CD14-positive monocyte (primary cell): Measurements from ENCODE around the gene WFDC10A. TPM values are rescaled to one million over a fixed set of nuclear protein-coding genes. Genes with fewer than 3 reads are reported as not detected.

Experiments used
- DNase-seq, 3 donors: peaks; one replicate each; pipeline ENCODE4 v3.0.0-alpha.2; 2011 to 2022
- H2AFZ ChIP-seq: 2 replicates; pipeline ENCODE4 v1.6.0; 2012; ENCODE audit warnings: mild to moderate bottlenecking, low read depth, low read length, inconsistent platforms; ENCODE audit not compliant: insufficient read depth, poor library complexity, severe bottlenecking
- H3K27ac ChIP-seq, 2 donors: 1 replicate in 1 of 2; 2 replicates in 1 of 2; pipeline ENCODE4 v1.5.1; 2012 to 2013; ENCODE audit warnings: low read length in 2 of 2, control low read depth in 1 of 2, inconsistent platforms in 1 of 2, low read depth in 1 of 2, mild to moderate bottlenecking in 1 of 2
- H3K27me3 ChIP-seq, 2 donors: one replicate each; pipeline versions ENCODE4 v1.6.0 to v1.6.1; 2011 to 2013; ENCODE audit warnings: low read length in 2 of 2; ENCODE audit not compliant: control insufficient read depth in 2 of 2, insufficient read depth in 2 of 2
- H3K36me3 ChIP-seq, 2 donors: replicated peaks in 1 of 2; 1 replicate in 1 of 2; 2 replicates in 1 of 2; pipeline versions ENCODE4 v1.5.1 to v1.6.1; 2012 to 2013; ENCODE audit warnings: low read length in 2 of 2, control low read depth in 1 of 2, inconsistent platforms in 1 of 2, mild to moderate bottlenecking in 1 of 2; ENCODE audit not compliant: insufficient read depth in 2 of 2, control insufficient read depth in 1 of 2
- H3K4me1 ChIP-seq, 2 donors: 1 replicate in 1 of 2; 2 replicates in 1 of 2; pipeline versions ENCODE4 v1.5.1 to v1.6.1; 2012 to 2013; ENCODE audit warnings: low read length in 2 of 2, control low read depth in 1 of 2, inconsistent platforms in 1 of 2, mild to moderate bottlenecking in 1 of 2, moderate library complexity in 1 of 2; ENCODE audit not compliant: insufficient read depth in 2 of 2, control insufficient read depth in 1 of 2
- H3K4me2 ChIP-seq: replicated peaks from 2 replicates; pipeline ENCODE3; 2012; ENCODE audit warnings: low read length, moderate library complexity, mild to moderate bottlenecking; ENCODE audit not compliant: poor library complexity, severe bottlenecking; ENCODE audit errors: extremely low read depth
- H3K4me3 ChIP-seq, 3 experiments: fragments of 200-600 bp in 1 of 3; sonication (generic) in 1 of 3; replicated peaks in 1 of 3; 1 replicate in 2 of 3; 2 replicates in 1 of 3; pipeline ENCODE4 v1.5.1; 2011 to 2013; ENCODE audit warnings: low read length in 3 of 3, mild to moderate bottlenecking in 3 of 3, control low read depth in 2 of 3, low read depth in 2 of 3, inconsistent platforms in 1 of 3, moderate library complexity in 1 of 3
- H3K79me2 ChIP-seq: 2 replicates; pipeline ENCODE4 v1.6.0; 2012; ENCODE audit warnings: mild to moderate bottlenecking, control low read depth, inconsistent platforms, low read length, moderate library complexity; ENCODE audit not compliant: insufficient read depth
- H3K9ac ChIP-seq: 2 replicates; pipeline ENCODE4 v1.6.0; 2017; ENCODE audit warnings: low read length, mild to moderate bottlenecking; ENCODE audit not compliant: insufficient read depth, poor library complexity, severe bottlenecking
- H3K9me3 ChIP-seq, 2 donors: replicated peaks in 1 of 2; 1 replicate in 1 of 2; 2 replicates in 1 of 2; pipeline versions ENCODE4 v1.5.1 to v1.6.1; 2012 to 2013; ENCODE audit warnings: low read length in 2 of 2, control low read depth in 1 of 2; ENCODE audit not compliant: control insufficient read depth in 1 of 2, insufficient read depth in 1 of 2
- H4K20me1 ChIP-seq: 2 replicates; pipeline ENCODE4 v1.6.0; 2012; ENCODE audit warnings: mild to moderate bottlenecking, low read length, control low read depth, moderate library complexity; ENCODE audit not compliant: insufficient read depth
- H3K27ac Mint-ChIP-seq, 7 donors: one replicate each; pipeline ENCODE4 v1.8.0; 2020; ENCODE audit warnings: mild to moderate bottlenecking in 7 of 7, mixed read lengths in 7 of 7, moderate library complexity in 6 of 7, inconsistent platforms in 2 of 7
- H3K27me3 Mint-ChIP-seq, 3 donors: one replicate each; pipeline ENCODE4 v1.8.0; 2021 to 2022; ENCODE audit warnings: low read depth in 3 of 3, mild to moderate bottlenecking in 3 of 3, mixed read lengths in 3 of 3, moderate library complexity in 3 of 3, inconsistent platforms in 1 of 3
- H3K36me3 Mint-ChIP-seq, 2 donors: one replicate each; pipeline ENCODE4 v1.8.0; 2020; ENCODE audit warnings: mixed read lengths in 2 of 2, inconsistent platforms in 1 of 2, mild to moderate bottlenecking in 1 of 2
- H3K4me1 Mint-ChIP-seq: one replicate; pipeline ENCODE4 v1.8.0; 2020; ENCODE audit warnings: mild to moderate bottlenecking, mixed read lengths
- H3K4me3 Mint-ChIP-seq, 2 donors: one replicate each; pipeline ENCODE4 v1.8.0; 2020; ENCODE audit warnings: mild to moderate bottlenecking in 2 of 2, mixed read lengths in 2 of 2, moderate library complexity in 1 of 2
- H3K9me3 Mint-ChIP-seq, 7 donors: one replicate each; pipeline ENCODE4 v1.8.0; 2020 to 2022; ENCODE audit warnings: mixed read lengths in 7 of 7, mild to moderate bottlenecking in 6 of 7, moderate library complexity in 6 of 7, inconsistent platforms in 2 of 7
- CTCF ChIP-seq: fragments of 200-600 bp; IDR thresholded peaks from one replicate; pipeline ENCODE4 v1.8.0; 2022; ENCODE audit warnings: antibody characterized with exemption, mild to moderate bottlenecking
- WGBS: methylation state at CpG from one replicate; pipeline ENCODE4 v1.1.5; 2013; ENCODE audit warnings: missing lambda C conversion rate; ENCODE audit not compliant: insufficient coverage; 5-methylcytosine and 5-hydroxymethylcytosine counted together
- intact Hi-C, 2 donors: fragments of 100-400 bp; cut with micrococcal nuclease; formaldehyde crosslinking; loops; one replicate each; pipeline versions ENCODE4 v1.15.0 to v1.15.1; 2023
- polyA plus RNA-seq, 3 donors: library from polyadenylated mRNA; depleted of rRNA in 1 of 3; unstranded in 2 of 3; stranded (reverse) in 1 of 3; fragments of 300-500 nt in 2 of 3; fragments of >200 nt in 1 of 3; fragmentation: Illumina TruSeq in 2 of 3; gene quantifications; 1 replicate in 2 of 3; 2 replicates in 1 of 3; pipeline ENCODE4 v1.2.3, GENCODE V29; 2012 to 2021

Gene WFDC10A
- polyA plus RNA-seq, 3 donors: not detected

- H3K9ac ChIP-seq: no peak overlapping the region
- no peaks in the 10 kb centered on the region for H3K9me3 ChIP-seq
- no peak overlapping the region for H3K4me3 Mint-ChIP-seq
- no peaks in the 10 kb centered on the region for H3K36me3 Mint-ChIP-seq
- no peaks in the 10 kb centered on the region for H3K4me1 Mint-ChIP-seq
- peaks cover 2 to 12% (median 3%) of the 10 kb centered on the region in 3 donors for H3K27me3 Mint-ChIP-seq
- H3K27ac ChIP-seq: no peak overlapping the region
- H3K27me3 ChIP-seq: peaks cover 3% of the 10 kb centered on the region in 2 donors
- no peaks in the 10 kb centered on the region for H3K79me2 ChIP-seq
- no peaks in the 10 kb centered on the region for H3K36me3 ChIP-seq
- WGBS: no CpG with 5 or more reads among the region's 2 CpGs
- H3K27ac Mint-ChIP-seq: no peak overlapping the region
- intact Hi-C loops: no loop called here
- H2AFZ ChIP-seq: no peak overlapping the region
- no peaks in the 10 kb centered on the region for H4K20me1 ChIP-seq
- no peak overlapping the region for H3K4me2 ChIP-seq
- no peak for TF ChIP-seq CTCF
- no peaks in the 10 kb centered on the region for H3K4me1 ChIP-seq
- no peak overlapping the region for H3K4me3 ChIP-seq
- DNase-seq: no peak
- peaks cover 0 to 8% (median 0%) of the 10 kb centered on the region in 7 donors for H3K9me3 Mint-ChIP-seq
Measured at GRCh38 chr20:45617591-45617990, 11.9 kb upstream of the WFDC10A start.

GRCh38 chr20:45621593-45621992 is 7.9 kb upstream of the WFDC10A start:
- Mint-ChIP-seq H3K4me3 (no peak overlapping the region), H3K27me3 (peaks cover 3 to 17% (median 6%) of the 10 kb centered on the region in 3 donors), H3K4me1 (no peaks in the 10 kb centered on the region), H3K36me3 (no peaks in the 10 kb centered on the region), H3K27ac (no peak overlapping the region), H3K9me3 (peaks cover 0 to 12% (median 2%) of the 10 kb centered on the region in 7 donors)
- DNase-seq: no peak
- Histone ChIP-seq H3K4me2 (no peak overlapping the region), H4K20me1 (no peaks in the 10 kb centered on the region), H3K4me1 (no peaks in the 10 kb centered on the region), H3K9ac (no peak overlapping the region), H3K4me3 (no peak overlapping the region), H3K36me3 (no peaks in the 10 kb centered on the region), H3K27me3 (peaks cover 5 to 6% of the 10 kb centered on the region in 2 donors), H3K79me2 (no peaks in the 10 kb centered on the region), H2AFZ (no peak overlapping the region), H3K9me3 (no peaks in the 10 kb centered on the region), H3K27ac (no peak overlapping the region)
- TF ChIP-seq CTCF: no peak
- WGBS: 100% methylated on average over 1 of the region's 2 CpGs
- intact Hi-C loops: no loop called here
